Heart left ventricle (tissue), 16 donors: Measurements from ENCODE around the gene TRDN. TPM values are rescaled to one million over a fixed set of nuclear protein-coding genes. Genes with fewer than 3 reads are reported as not detected.
"Not testable (repeated sequence)": the region's sequence is repeated elsewhere in the genome, so short reads cannot be mapped to it uniquely, and the experiment has no call there.

Source experiments
- ATAC-seq, 4 donors: fragments of 200-7000 bp; cut with Tn5 transposase; one replicate each; pipeline ENCODE4 v1.9.1; 2020 to 2022; ENCODE audit warnings: moderate library complexity in 4 of 4, mild to moderate bottlenecking in 3 of 4, moderate number of reproducible peaks in 1 of 4
- DNase-seq, 5 donors: peaks; one replicate each; pipeline ENCODE4 v3.0.0-alpha.2; 2020
- H3K27ac ChIP-seq, 12 donors: fragments of 200-600 bp; sonication (generic) in 4 of 12; one replicate each; pipeline versions ENCODE4 v1.5.0 to v1.8.0; 2016 to 2022; ENCODE audit warnings: mild to moderate bottlenecking in 2 of 12
- H3K27me3 ChIP-seq, 9 donors: fragments of 200-600 bp; sonication (generic) in 2 of 9; one replicate each; pipeline versions ENCODE4 v1.5.1 to v1.8.0; 2016 to 2022; ENCODE audit warnings: mild to moderate bottlenecking in 3 of 9
- H3K36me3 ChIP-seq, 9 donors: fragments of 200-600 bp; sonication (generic) in 2 of 9; one replicate each; pipeline versions ENCODE4 v1.5.0 to v1.8.0; 2018 to 2022; ENCODE audit warnings: mild to moderate bottlenecking in 2 of 9
- H3K4me1 ChIP-seq, 12 donors: fragments of 200-600 bp; sonication (generic) in 4 of 12; one replicate each; pipeline versions ENCODE4 v1.5.0 to v1.8.0; 2016 to 2022; ENCODE audit warnings: mild to moderate bottlenecking in 3 of 12
- H3K4me3 ChIP-seq, 12 donors: fragments of 200-600 bp; sonication (generic) in 4 of 12; one replicate each; pipeline versions ENCODE4 v1.5.0 to v1.8.0; 2017 to 2022; ENCODE audit warnings: mild to moderate bottlenecking in 9 of 12, moderate library complexity in 4 of 12
- H3K9me3 ChIP-seq, 12 donors: fragments of 200-600 bp; sonication (generic) in 4 of 12; one replicate each; pipeline versions ENCODE4 v1.5.0 to v1.8.0; 2016 to 2022; ENCODE audit warnings: mild to moderate bottlenecking in 1 of 12
- CTCF ChIP-seq, 12 donors: fragments of 200-600 bp; sonication (generic) in 4 of 12; IDR thresholded peaks; one replicate each; pipeline versions ENCODE4 v1.5.0 to v1.8.0; 2018 to 2022; ENCODE audit warnings: antibody characterized with exemption in 12 of 12, mild to moderate bottlenecking in 5 of 12
- POLR2A ChIP-seq, 2 donors: fragments of 450-650 bp; IDR thresholded peaks; one replicate each; pipeline ENCODE4 v1.6.1; 2017; ENCODE audit warnings: antibody characterized with exemption in 2 of 2, mild to moderate bottlenecking in 2 of 2, moderate library complexity in 2 of 2
- WGBS, 4 donors: extraction: QIAGEN DNeasy Blood & Tissue Kit in 2 of 4; methylation state at CpG; one replicate each; pipeline versions ENCODE4 v1.1.5 to v1.1.7; 2013 to 2018; 5-methylcytosine and 5-hydroxymethylcytosine counted together
- intact Hi-C, 10 donors: fragments of 100-400 bp; cut with DNase I; formaldehyde crosslinking; loops; one replicate each; pipeline versions ENCODE4 v1.11.1 to v1.14.2; 2022
- polyA plus RNA-seq, 2 donors: library from polyadenylated mRNA; stranded (reverse); fragments of 200-250 nt; gene quantifications; one replicate each; pipeline ENCODE4 v1.2.3, GENCODE V29; 2013
- total RNA-seq, 9 donors: library from RNA; depleted of rRNA in 2 of 9; stranded (reverse); fragments of >200 nt in 2 of 9; fragmentation: NEBNext Ultra II Directional in 3 of 9; extraction: Animal tissue kit (Norgen Biotek cat#: 25700) in 3 of 9; gene quantifications; one replicate each; pipeline versions ENCODE4 v1.1.0 to v1.2.4, GENCODE V29; 2016 to 2023
- donor health status: ischemic (EF 13 %, LVEDD 7.1; RV severe dilation, severe dysfunction).
- donor health status: healthy with polysubstance abuse.
- donor health status: DM: no; HTN: yes; CAD: no.
- donor health status: DM: no; HTN: no; CAD: no.
- donor health status: ischemic (EF 25% LVEDD 6.9; RV normal size, moderate dysfunction).
- donor health status: ischemic (EF 25% LVEDD 5.7; RV mildly dilated, moderate dysfunction).
- donor health status: healthy.
- donor health status: DM: yes; HTN: yes; CAD: no.
- donor health status: ischemic (EF 35%, LVEDD 5.7; RV mildly dilated, moderate dysfunction).
- donor health status: nonischemic (EF 11% LVEDD 7.7; RV severe dilation, severe dysfunction).
- donor health status: DM: yes; HTN: yes; CAD: no.
- donor health status: PGD.
- donor health status: ischemic (EF 29% LVEDD 5.4; RV normal size, mild dysfunction).
- donor health status: nonischemic (EF 23%, LVEDD 6.1; RV moderate dilation, normal function).

TRDN gene
- total and polyA plus RNA-seq, 11 donors = 39.0 to 577 (median 381) TPM

DNA sequence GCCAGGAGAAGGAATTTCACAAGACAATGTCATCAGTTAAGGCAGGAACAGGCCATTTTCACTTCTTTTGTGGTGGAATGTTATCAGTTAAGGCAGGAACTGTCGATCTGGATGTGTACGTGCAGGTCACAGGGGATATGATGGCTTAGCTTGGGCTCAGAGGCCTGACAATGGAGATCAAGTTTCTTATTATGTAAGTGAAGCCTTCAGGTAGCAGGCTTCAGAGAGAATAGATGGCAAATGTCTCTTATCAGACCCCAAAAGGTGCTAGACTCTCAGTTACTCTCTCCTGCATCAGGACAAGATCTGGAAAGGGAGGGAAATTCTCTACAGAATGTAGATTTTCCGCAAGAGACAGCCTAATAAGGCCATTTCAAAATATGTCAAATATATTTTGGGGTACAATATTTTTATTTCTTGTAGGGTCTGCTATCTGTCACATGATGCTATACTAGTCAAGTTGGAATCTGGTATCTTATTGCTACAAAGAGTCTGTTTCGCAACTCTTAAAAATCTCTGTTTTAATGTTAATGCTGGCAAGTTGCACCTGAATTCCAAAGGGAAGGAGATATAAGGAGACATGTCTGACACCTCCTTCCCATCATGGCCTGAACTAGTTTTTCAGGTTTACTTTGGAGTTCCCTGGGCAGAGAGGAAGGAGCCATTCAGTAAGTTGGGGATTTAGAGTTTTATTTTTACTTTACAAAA lies 48.8 kb downstream of the TRDN start:
- ATAC-seq (no peak), DNase-seq (no peak)
- WGBS, 4 donors = 55 to 61% (median 61%) methylated on average over 4 of the region's 4 CpGs
- Histone ChIP-seq H3K4me3 (no peak overlapping the region), H3K4me1 (peaks cover 0 to 22% (median 6%) of the 10 kb centered on the region in 12 donors), H3K36me3 (no peaks in the 10 kb centered on the region), H3K27ac (no peak overlapping the region), H3K27me3 (no peaks in the 10 kb centered on the region), H3K9me3 (no peaks in the 10 kb centered on the region)
- TF ChIP-seq POLR2A (IDR thresholded peaks at IDR 0.05) (no peak), CTCF (IDR thresholded peaks at IDR 0.05) (no peak)
- intact Hi-C loops = no loop called here

- H3K27ac ChIP-seq, H3K27me3 ChIP-seq, ATAC-seq, H3K36me3 ChIP-seq, H3K4me3 ChIP-seq, DNase-seq, H3K9me3 ChIP-seq, intact Hi-C loops: not testable (repeated sequence)
- 89 to 96% (median 93%) methylated on average over 8 of the region's 8 CpGs for WGBS, 4 donors
- peaks cover 0 to 22% (median 5%) of the 10 kb centered on the region in 12 donors for H3K4me1 ChIP-seq
These were observed 49.3 kb downstream of the TRDN start for GRCh38 chr6:123587407-123587806.

- ATAC-seq = no peak
- Histone ChIP-seq H3K4me3 (no peak overlapping the region), H3K27me3 (no peaks in the 10 kb centered on the region), H3K27ac (no peak overlapping the region), H3K36me3 (peaks cover 0 to 5% (median 0%) of the 10 kb centered on the region in 9 donors), H3K4me1 (peaks cover 0 to under 1% (median 0%) of the 10 kb centered on the region in 12 donors), H3K9me3 (no peaks in the 10 kb centered on the region)
- no peak for DNase-seq
- TF ChIP-seq CTCF (IDR thresholded peaks at IDR 0.05) (no peak), POLR2A (IDR thresholded peaks at IDR 0.05) (no peak)
- intact Hi-C loops = no loop called here
These were observed 56.4 kb downstream of the TRDN start for GRCh38 chr6:123580331-123580730.

- TF ChIP-seq CTCF (IDR thresholded peaks at IDR 0.05) (no peak), POLR2A (IDR thresholded peaks at IDR 0.05) (no peak)
- Histone ChIP-seq H3K27ac (no peak overlapping the region), H3K27me3 (no peaks in the 10 kb centered on the region), H3K4me3 (no peak overlapping the region), H3K9me3 (no peaks in the 10 kb centered on the region), H3K36me3 (peaks cover 0 to 9% (median 0%) of the 10 kb centered on the region in 9 donors), H3K4me1 (peaks cover 0 to 15% (median 7%) of the 10 kb centered on the region in 12 donors)
- DNase-seq (no peak), ATAC-seq (no peak)
- WGBS, 4 donors = 51 to 76% (median 66%) methylated on average over 1 of the region's 1 CpG
- intact Hi-C loops = no loop called here
These were observed 61.6 kb downstream of the TRDN start for GRCh38 chr6:123575188-123575587.
